Neuronal stem cell (in vitro differentiated cells): ENCODE data around the gene CYB5B.

ENCODE experiments used
- DNase-seq: peaks from one replicate; pipeline ENCODE4 v3.0.0-alpha.2; 2013; ENCODE audit warnings: low spot score
- H2AFZ ChIP-seq: one replicate; pipeline ENCODE4 v1.6.1; 2013; ENCODE audit warnings: mild to moderate bottlenecking, low read length, inconsistent platforms
- H2AK5ac ChIP-seq: 2 replicates; pipeline ENCODE4 v1.6.1; 2013; ENCODE audit warnings: low read depth, mild to moderate bottlenecking, inconsistent platforms, low read length, moderate library complexity, mixed read lengths
- H2BK120ac ChIP-seq: 2 replicates; pipeline ENCODE4 v1.6.1; 2013; ENCODE audit warnings: low read depth, mild to moderate bottlenecking, inconsistent platforms, low read length, moderate library complexity, mixed read lengths
- H2BK12ac ChIP-seq: one replicate; pipeline ENCODE4 v1.6.1; 2013; ENCODE audit warnings: low read length, inconsistent platforms
- H2BK15ac ChIP-seq: 2 replicates; pipeline ENCODE4 v1.6.1; 2013; ENCODE audit warnings: mild to moderate bottlenecking, low read length, inconsistent platforms, mixed read lengths
- H2BK5ac ChIP-seq: one replicate; pipeline ENCODE4 v1.6.1; 2013; ENCODE audit warnings: inconsistent platforms, mild to moderate bottlenecking, low read length, moderate library complexity
- H3K14ac ChIP-seq: one replicate; pipeline ENCODE4 v1.6.1; 2013; ENCODE audit warnings: low read length, inconsistent platforms
- H3K18ac ChIP-seq: 2 replicates; pipeline ENCODE4 v1.6.1; 2013; ENCODE audit warnings: low read length, inconsistent platforms
- H3K23ac ChIP-seq: 2 replicates; pipeline ENCODE4 v1.6.1; 2013; ENCODE audit warnings: low read depth, mild to moderate bottlenecking, mixed read lengths, low read length, inconsistent platforms; ENCODE audit not compliant: poor library complexity
- H3K27ac ChIP-seq: replicated peaks from 3 replicates; pipeline ENCODE4 v1.5.1; 2013; ENCODE audit warnings: low read length, inconsistent platforms
- H3K27me3 ChIP-seq, 3 experiments: 2 replicates each; pipeline ENCODE4 v1.6.1; 2013; ENCODE audit warnings: low read length in 3 of 3, mild to moderate bottlenecking in 2 of 3, inconsistent platforms in 1 of 3, low read depth in 1 of 3, mixed read lengths in 1 of 3, moderate library complexity in 1 of 3; ENCODE audit not compliant: control insufficient read depth in 3 of 3, insufficient read depth in 3 of 3
- H3K36me3 ChIP-seq, 2 donors: replicated peaks in 1 of 2; 2 replicates each; pipeline ENCODE4 v1.6.1; 2013; ENCODE audit warnings: low read length in 2 of 2; ENCODE audit not compliant: control insufficient read depth in 2 of 2, insufficient read depth in 2 of 2
- H3K4ac ChIP-seq: 2 replicates; pipeline ENCODE4 v1.6.1; 2013; ENCODE audit warnings: inconsistent platforms, mild to moderate bottlenecking, low read length, moderate library complexity
- H3K4me1 ChIP-seq, 2 donors: 1 replicate in 1 of 2; 2 replicates in 1 of 2; pipeline ENCODE4 v1.6.1; 2013; ENCODE audit warnings: low read length in 2 of 2, low read depth in 1 of 2; ENCODE audit not compliant: control insufficient read depth in 2 of 2, insufficient read depth in 1 of 2
- H3K4me2 ChIP-seq: one replicate; pipeline ENCODE4 v1.6.1; 2013; ENCODE audit warnings: mild to moderate bottlenecking, low read length, inconsistent platforms; ENCODE audit not compliant: insufficient read depth, poor library complexity, severe bottlenecking
- H3K4me3 ChIP-seq, 2 donors: 2 replicates each; pipeline ENCODE4 v1.5.1; 2013; ENCODE audit warnings: low read length in 2 of 2, mild to moderate bottlenecking in 2 of 2, inconsistent platforms in 1 of 2, moderate library complexity in 1 of 2
- H3K79me1 ChIP-seq: one replicate; pipeline ENCODE4 v1.6.1; 2013; ENCODE audit warnings: low read depth, mild to moderate bottlenecking, inconsistent platforms, low read length, moderate library complexity
- H3K9ac ChIP-seq: one replicate; pipeline ENCODE4 v1.6.1; 2013; ENCODE audit warnings: mild to moderate bottlenecking, low read depth, low read length, inconsistent platforms; ENCODE audit not compliant: poor library complexity
- H3K9me3 ChIP-seq, 2 donors: replicated peaks in 1 of 2; 2 replicates each; pipeline versions ENCODE3 to v1.6.1; 2013; ENCODE audit warnings: low read length in 2 of 2, mild to moderate bottlenecking in 2 of 2, inconsistent platforms in 1 of 2, low read depth in 1 of 2, mixed read lengths in 1 of 2, moderate library complexity in 1 of 2; ENCODE audit not compliant: control insufficient read depth in 2 of 2, insufficient read depth in 1 of 2
- H4K8ac ChIP-seq: one replicate; pipeline ENCODE4 v1.6.1; 2013; ENCODE audit warnings: low read depth, mild to moderate bottlenecking, inconsistent platforms, low read length, moderate library complexity
- H4K91ac ChIP-seq: one replicate; pipeline ENCODE4 v1.6.1; 2013; ENCODE audit warnings: low read length, low read depth, mild to moderate bottlenecking, inconsistent platforms; ENCODE audit not compliant: poor library complexity
- WGBS, 2 donors: extraction: QIAGEN DNeasy Blood & Tissue Kit; methylation state at CpG; one replicate each; pipeline ENCODE4 v1.1.7; 2013; ENCODE audit warnings: missing lambda C conversion rate in 2 of 2, mixed read lengths in 1 of 2; ENCODE audit not compliant: insufficient read length in 2 of 2, insufficient replicate concordance in 1 of 2; ENCODE audit errors: extremely low coverage in 2 of 2; 5-methylcytosine and 5-hydroxymethylcytosine counted together

CYB5B gene

DNA sequence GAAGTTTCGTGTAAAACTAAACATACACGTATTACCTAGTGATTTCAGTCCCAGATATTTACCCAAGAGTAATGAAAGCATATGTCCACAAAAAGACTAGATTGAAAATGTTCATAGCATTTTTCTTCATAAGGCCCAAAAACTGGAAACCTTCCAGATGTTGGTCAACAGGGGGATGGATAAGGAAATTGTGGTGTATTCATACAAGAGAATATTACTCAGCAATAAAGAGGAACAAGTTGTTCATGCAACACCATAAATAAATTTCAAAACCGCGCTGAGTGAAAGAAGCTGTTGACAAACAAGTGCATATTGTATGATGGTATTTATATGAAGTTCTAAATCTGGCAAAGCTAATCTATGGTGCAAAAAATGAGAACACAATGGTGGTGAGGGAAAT is 87.2 kb downstream of the CYB5B start:
- H3K9me3 ChIP-seq, result no peaks in the 10 kb centered on the region
- no peak overlapping the region for H3K4ac ChIP-seq
- no peak overlapping the region for H2AFZ ChIP-seq
- no peak overlapping the region for H4K8ac ChIP-seq
- H2AK5ac ChIP-seq, result no peak overlapping the region
- H3K18ac ChIP-seq, result no peak overlapping the region
- H2BK15ac ChIP-seq, result no peak overlapping the region
- H3K9ac ChIP-seq, result no peak overlapping the region
- H3K4me2 ChIP-seq, result no peak overlapping the region
- H3K14ac ChIP-seq, result no peak overlapping the region
- no peak overlapping the region for H2BK5ac ChIP-seq
- no peaks in the 10 kb centered on the region for H3K79me1 ChIP-seq
- WGBS, 2 donors, result no CpG with 5 or more reads among the region's 4 CpGs
- no peak overlapping the region for H2BK12ac ChIP-seq
- no peaks in the 10 kb centered on the region for H3K36me3 ChIP-seq
- peaks cover 0 to 1% of the 10 kb centered on the region in 2 donors for H3K4me1 ChIP-seq
- no peak overlapping the region for H3K23ac ChIP-seq
- no peak overlapping the region for H4K91ac ChIP-seq
- H3K4me3 ChIP-seq, result no peak overlapping the region
- H3K27me3 ChIP-seq, result peaks cover 0 to 3% (median 0%) of the 10 kb centered on the region in 3 experiments
- no peak overlapping the region for H2BK120ac ChIP-seq
- no peak for DNase-seq
- no peak overlapping the region for H3K27ac ChIP-seq

DNA sequence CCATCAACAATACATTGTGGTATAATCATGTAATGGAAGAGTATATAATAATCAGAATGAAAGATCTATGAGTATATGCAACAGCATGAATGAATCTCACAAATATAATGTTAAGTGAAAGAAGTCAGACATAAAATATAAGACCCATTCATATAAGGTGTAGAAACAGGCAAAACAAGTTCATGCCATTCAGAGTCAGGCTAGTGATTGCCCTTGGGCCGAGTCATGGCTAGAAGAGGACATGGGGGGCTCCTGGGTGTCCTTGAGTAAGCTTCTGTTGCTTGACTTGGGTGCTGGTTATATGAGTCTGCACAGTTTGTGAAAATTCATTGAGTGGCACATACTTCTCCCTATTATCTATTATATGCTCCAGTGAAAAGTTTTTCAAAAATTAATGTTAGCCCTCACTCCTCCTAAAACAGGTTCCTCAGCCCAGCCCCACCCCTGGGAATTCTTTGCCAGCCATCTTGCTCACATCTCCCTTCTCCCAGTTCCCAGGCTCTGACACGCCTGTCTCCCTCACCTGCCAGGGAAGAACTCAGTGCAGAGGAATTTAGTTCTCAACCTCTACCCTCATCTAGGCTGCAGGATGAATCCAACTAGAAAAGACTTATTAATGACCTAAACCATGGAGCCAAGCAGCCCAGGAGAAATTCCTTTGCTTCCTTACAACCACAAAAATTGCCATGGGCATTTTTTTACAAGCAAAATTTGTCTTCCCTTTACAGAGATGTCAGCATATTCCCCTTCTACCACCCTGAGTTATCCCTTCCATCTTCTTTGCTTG is 89.0 kb downstream of the CYB5B start:
- H3K18ac ChIP-seq, result no peak overlapping the region
- no peak overlapping the region for H2AK5ac ChIP-seq
- no peak overlapping the region for H3K27ac ChIP-seq
- no peak overlapping the region for H2BK120ac ChIP-seq
- H3K27me3 ChIP-seq, result peaks cover 0 to 3% (median 0%) of the 10 kb centered on the region in 3 experiments
- H2BK12ac ChIP-seq, result no peak overlapping the region
- no peak overlapping the region for H2AFZ ChIP-seq
- no peak overlapping the region for H2BK5ac ChIP-seq
- H3K4ac ChIP-seq, result no peak overlapping the region
- no peak for DNase-seq
- no peak overlapping the region for H3K4me2 ChIP-seq
- no CpG with 5 or more reads among the region's 2 CpGs for WGBS, 2 donors
- no peaks in the 10 kb centered on the region for H3K36me3 ChIP-seq
- H3K14ac ChIP-seq, result no peak overlapping the region
- no peak overlapping the region for H3K9ac ChIP-seq
- no peaks in the 10 kb centered on the region for H3K4me1 ChIP-seq
- H4K91ac ChIP-seq, result no peak overlapping the region
- no peak overlapping the region for H3K4me3 ChIP-seq
- H4K8ac ChIP-seq, result no peak overlapping the region
- H2BK15ac ChIP-seq, result no peak overlapping the region
- H3K23ac ChIP-seq, result no peak overlapping the region
- no peaks in the 10 kb centered on the region for H3K9me3 ChIP-seq
- H3K79me1 ChIP-seq, result no peaks in the 10 kb centered on the region

DNA sequence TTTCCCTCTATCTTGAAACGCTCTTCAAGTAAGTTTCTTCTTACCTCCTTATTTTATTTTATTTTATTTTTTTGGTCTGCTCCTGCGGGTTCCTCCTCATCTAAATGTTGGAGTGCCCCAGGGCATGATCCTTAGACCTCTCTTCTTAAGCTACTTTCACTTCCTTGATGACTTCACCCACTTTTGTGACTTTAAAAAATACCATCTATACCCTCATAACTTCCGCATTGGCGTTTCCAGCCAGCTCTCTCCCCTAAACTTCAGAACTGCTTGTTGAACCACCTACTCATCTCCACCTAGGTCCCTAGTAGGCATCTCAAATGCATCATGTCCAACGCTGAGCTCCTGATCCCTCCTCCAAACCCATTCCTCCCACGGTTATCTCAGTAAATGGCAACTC is 89.9 kb downstream of the CYB5B start:
- Histone ChIP-seq H2AFZ (no peak overlapping the region), H2BK5ac (no peak overlapping the region), H3K23ac (no peak overlapping the region), H3K27me3 (peaks cover 0 to 3% (median 0%) of the 10 kb centered on the region in 3 experiments), H3K4me2 (no peak overlapping the region), H2AK5ac (no peak overlapping the region), H2BK15ac (no peak overlapping the region), H3K4me1 (no peaks in the 10 kb centered on the region), H3K14ac (no peak overlapping the region), H4K91ac (no peak overlapping the region), H4K8ac (no peak overlapping the region), H3K79me1 (no peaks in the 10 kb centered on the region), H3K4ac (no peak overlapping the region), H2BK120ac (no peak overlapping the region), H3K4me3 (no peak overlapping the region), H3K27ac (no peak overlapping the region), H3K9ac (no peak overlapping the region), H3K9me3 (no peaks in the 10 kb centered on the region), H2BK12ac (no peak overlapping the region), H3K36me3 (no peaks in the 10 kb centered on the region), H3K18ac (no peak overlapping the region)
- WGBS, 2 donors, result no CpG with 5 or more reads among the region's 6 CpGs
- no peak for DNase-seq
